Measurements from ENCODE around the gene TKT.

TKT gene

GRCh38 chr3:53239800-53240199 is 16.0 kb downstream of the TKT start:
- no peak for DNase-seq (ENCODE audit: low spot score)

DNA sequence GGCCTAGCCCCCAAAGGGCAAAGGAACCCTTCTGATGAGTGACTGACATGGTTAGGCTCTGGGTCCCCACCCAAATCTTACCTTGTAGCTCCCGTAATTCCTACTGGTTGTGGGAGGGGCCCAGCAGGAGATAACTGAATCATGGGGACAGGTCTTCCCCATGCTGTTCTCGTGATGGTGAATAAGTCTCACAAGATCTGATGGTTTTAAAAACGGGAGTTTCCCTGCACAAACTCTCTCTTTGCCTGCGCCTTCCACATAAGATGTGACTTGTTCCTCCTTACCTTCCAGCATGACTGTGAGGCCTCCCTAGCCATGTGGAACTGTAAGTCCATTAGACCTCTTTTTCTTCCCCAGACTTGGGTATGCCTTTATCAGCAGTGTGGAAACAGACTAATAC is 16.9 kb downstream of the TKT start:
- DNase-seq (ENCODE audit: low spot score), result no peak

DNA sequence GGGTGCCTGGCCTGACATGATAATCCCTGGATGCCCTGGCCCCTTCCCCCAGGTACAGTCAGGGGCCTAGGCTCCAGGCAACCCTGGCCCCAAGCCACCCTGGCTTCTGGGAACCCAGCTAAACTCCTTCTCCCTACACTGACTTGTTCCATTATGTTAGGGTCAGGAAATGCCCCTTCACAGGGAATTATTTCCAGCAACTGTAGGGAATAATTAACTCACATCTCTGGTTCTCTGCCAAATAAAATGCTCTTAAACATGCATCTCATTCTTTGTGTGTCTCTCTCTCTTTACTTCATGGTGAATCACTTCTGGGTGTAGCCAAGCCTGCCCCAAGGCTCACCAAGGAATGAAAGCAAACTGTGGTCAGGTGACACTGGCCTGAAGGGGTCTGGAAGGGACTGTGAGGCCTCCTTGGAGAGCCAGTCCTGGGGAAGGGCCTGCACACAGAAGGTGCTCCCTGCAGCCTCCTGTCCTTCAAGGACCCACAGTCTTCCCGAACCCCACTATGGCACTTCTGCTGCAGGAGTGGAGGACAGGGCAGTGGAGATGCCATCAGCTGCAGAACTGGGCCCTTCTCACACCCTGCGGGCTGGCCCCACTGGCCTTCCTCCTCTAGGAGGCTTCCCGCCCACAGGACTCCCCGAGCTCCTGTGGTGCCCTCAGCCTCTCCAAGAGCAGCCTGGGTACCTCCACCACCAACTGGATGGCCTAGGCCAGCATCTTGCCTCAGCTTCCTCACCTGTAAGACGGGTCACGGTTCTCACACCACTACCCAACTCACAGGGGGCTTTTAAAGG is 17.6 kb downstream of the TKT start:
- DNase-seq (ENCODE audit: low spot score), result no peak

DNA sequence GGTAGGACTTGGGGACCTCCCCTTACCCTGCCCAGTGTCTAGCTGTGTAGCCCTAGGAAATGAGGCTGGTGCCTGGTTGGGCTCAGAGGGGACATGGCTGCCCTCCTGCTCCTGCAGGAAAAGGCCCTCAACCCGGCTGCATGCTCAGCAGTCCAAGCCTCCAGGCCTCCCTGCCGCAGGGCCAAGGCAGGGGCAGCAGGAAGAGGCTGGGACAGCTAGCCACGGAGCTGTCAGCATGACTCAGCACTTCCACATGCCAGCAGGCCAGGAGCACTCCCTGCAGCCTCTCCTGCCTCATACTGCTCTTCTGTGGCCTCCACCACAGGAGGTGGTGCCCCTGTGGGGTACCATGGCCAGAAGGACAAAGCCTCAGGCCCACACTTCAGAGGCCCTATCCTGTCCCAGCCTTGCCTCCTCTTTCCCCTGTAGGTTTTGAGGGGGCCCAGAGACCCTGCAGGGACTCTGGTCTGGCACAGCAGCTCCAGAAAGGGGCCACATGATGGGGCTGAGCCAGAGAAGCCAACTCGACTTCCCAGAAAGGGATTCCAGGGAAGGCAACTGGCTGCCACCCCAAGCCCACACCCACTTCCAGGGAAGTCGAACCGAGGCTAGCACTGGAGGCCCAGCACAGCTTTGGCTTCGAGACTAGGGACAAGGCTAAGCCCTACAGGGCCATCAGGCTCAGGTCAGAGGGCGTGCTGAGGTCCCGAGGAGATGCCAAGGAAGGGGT is 19.5 kb downstream of the TKT start:
- no peak for DNase-seq (ENCODE audit: low spot score)

DNA sequence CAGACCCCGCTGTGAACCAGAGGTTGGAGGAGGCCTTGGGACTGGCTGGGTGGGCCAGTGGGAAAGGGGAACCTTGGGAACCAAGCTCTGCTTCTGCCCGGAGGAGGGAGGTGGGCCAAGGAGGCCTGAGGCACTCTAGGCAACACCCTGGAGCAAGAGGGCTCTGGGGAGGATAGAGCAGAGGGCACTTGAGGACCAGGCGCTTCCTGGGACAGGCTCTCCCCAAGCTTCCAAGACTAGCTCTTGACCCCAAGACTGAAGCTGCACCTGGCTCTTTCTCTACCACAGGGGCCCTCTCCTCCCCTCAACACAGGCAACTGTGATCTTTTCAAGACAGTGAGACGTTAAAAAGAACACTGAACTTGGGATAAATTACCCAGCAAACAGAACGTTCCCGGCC is 20.3 kb downstream of the TKT start:
- no peak for DNase-seq (ENCODE audit: low spot score)

GRCh38 chr3:53234841-53235232 is 21.0 kb downstream of the TKT start:
- no peak for DNase-seq (ENCODE audit: low spot score)

DNA sequence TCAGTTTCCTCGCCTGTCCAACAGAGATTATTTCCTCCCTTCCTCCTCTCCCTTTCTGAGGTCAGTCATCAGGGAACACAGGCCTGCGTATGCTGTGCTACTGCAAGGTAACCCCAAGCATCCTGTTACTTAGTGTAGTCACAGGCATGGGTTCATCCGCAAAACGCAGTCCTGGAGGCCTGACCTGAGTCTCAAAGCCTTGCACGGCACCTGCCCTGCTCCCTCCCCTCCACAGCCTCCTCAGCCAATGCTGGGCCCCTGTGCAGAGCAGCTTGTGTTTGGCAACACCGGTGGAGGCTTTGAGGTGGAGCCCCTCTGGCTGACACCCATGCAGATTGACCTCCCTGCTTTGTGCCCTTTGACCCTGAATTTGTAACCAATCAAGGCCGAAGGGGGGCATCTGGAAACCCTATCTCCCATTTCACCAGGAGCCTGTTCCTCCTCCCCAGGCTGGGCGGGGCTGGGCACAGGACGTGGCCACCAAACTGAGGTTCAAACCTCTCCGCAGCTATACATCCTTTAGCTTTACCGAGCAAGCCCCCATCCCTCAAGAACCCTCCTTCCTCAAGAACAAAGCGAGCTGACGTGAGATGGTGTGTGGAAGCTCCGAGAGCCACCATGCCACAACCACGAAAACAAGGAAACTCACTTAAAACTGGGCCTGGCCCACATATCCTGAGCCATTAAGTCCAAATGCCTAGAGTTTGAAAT is 21.5 kb downstream of the TKT start:
- DNase-seq (ENCODE audit: low spot score), result no peak

DNA sequence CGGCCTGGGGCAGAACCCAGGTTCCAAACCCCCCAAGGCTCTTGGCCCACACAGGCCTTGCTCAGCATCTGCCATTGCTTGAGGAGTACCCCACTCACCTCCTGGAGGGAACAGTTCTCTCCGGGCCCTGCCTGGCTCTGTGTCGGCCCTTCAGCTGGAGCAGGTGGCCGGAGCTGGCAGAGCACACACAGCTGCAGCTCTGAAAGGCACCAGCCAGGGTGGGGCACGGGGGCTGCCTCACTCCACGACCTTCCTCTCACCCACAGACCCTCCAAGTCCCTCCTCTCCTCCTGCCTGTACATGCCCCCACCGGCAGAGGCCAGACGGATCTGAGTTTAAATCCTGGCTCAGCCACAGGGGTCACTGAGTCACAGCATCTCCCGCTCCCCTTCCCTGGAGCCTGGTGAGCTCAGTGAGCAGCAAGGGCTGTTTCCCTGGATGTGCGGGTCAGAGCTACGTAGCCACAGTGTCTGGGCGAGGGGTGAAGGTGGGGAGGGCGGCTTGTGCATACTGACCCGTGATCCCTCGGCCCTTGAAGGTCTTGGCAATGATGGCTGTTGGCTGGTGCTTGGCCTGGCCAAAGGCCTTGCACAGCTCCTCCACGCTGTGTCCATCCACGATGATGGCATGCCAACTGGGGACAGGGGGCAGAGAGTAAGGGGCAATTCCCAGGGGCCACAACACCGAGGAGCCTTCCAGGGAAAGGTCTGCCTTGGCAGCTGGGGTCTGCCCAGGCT is 23.0 kb downstream of the TKT start:
- DNase-seq (ENCODE audit: low spot score), result no peak

DNA sequence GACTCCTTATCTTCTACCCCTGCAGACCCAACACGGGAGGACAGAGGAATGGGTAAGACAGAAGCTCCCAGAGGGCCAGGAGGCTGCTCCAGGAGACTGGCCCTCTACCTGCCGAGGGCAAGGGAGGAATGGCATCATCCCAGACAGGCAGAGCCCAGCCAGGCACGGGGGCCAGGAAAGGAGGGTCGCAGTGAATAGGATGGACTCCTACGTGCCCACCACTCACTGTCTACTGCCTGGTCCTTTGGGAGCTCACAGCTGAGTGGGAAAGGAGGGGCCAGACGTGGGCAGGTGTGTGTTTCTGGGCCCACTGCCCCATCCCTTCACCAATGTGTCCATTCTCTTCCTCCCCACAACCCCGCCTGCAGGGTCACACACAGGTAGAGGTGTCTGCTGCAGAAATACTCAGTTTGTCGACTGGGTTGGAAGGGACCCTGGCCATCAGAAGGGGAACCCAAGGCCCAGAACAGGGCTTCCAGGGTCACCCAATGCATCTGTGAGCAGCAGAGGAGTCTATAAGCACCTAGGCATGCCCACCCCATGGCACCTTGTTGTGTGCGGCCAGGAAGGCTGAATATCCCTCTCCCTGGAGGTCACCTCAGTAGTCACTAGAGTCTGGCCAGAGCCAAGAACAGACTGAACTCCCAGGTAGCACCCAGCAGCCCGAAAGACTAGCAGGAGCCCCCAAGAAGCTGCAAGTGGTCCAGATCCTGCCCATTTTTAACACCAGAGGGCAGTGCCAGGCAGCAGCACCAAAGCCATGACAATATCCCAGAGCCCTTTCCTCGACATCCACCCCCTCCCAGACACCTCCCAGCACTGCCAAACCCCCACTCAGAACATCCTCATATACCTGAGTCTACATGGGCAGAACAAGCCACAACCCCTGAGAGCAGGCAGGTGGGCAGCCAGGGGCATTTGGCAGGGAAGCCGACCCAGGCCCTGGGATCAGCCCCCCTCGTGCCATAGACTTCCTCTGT is 24.0 kb downstream of the TKT start:
- DNase-seq (ENCODE audit: low spot score), result no peak

DNA sequence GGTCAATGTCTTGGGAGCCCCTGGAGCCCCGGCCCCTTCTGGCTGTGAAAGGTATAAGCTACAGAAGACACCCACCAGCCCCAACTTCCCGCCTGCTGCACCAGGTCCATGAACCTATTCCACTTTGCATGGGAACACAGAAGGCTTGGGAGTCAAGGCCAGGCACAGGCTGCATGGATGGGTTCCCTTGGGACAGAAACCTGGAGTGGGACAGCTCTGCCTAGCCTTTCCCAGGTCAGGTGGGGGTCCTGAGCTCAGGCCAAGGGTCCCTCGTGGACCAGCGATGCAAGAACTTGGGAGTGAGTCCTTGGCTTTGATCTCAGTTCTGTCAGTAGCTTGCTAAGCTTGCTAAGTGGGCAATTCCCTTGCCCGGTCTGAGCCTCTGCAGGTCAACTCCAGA is 25.0 kb downstream of the TKT start:
- DNase-seq (ENCODE audit: low spot score), result no peak

- DNase-seq (ENCODE audit: low spot score), result no peak
These were observed 25.7 kb downstream of the TKT start for GRCh38 chr3:53230041-53230621.

GRCh38 chr3:53229606-53230005 is 26.2 kb downstream of the TKT start:
- DNase-seq (ENCODE audit: low spot score), result no peak

DNA sequence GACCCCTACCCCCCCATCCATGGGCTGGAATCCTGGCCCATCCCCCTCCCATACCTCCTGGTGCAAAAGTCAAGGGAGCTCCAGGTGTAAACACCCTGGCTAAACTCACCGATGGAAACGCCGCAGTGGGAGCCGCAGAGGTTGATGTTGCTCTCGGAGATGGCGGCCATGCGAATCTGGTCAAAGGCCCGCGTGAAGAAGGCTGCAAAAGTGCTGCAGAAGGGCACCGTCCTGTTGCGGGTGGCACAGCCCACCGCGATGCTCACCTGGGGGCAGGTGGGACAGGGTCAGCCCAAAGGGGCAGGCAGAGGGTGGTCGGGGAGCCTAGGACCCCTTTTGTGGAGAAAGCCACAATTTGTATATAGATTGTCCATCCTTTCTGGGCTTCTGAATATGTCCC is 26.7 kb downstream of the TKT start:
- no peak for DNase-seq (ENCODE audit: low spot score)

DNA sequence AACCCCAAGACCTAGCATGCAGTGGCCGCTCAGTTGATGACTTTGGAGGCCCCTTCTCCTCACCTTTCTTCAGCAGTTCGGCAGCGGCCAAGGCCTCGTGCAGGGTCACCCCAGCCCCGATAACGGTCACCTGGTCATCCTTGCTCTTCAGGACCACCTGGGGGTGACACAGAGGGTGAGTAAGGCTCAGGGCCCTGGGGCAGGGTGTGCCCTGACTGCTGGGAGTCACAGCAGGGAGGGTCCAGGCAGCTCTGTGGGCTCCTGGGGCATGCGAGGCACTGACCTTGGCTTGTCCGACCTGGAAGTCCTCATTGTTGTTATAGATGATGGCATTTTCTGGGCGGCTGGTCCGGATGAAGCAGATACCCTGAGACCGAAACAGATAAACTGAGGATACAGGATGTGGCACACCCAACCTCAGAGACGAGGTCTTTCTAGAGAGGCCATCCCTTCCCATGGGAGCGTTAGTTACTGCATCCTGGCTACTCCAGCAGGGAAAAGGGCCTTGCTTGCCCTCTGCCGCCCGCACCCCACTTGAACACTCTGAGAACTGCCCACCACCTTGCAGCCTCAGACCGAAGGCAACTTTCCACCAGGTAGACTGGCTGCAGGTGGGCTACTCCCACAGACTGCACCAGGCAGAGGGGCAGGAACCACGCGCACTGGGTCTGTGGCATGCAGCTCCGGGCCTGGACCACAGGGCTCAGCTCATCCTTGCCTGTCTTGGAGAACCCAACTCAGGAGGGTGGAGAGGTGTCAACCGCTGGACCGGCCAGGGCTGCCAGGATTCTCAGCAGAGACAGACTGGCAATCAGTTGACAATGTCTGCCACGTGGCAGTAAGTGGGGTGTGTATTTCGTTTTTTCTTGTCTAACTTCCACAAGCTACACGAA is 27.6 kb downstream of the TKT start:
- DNase-seq (ENCODE audit: low spot score), result no peak

DNA sequence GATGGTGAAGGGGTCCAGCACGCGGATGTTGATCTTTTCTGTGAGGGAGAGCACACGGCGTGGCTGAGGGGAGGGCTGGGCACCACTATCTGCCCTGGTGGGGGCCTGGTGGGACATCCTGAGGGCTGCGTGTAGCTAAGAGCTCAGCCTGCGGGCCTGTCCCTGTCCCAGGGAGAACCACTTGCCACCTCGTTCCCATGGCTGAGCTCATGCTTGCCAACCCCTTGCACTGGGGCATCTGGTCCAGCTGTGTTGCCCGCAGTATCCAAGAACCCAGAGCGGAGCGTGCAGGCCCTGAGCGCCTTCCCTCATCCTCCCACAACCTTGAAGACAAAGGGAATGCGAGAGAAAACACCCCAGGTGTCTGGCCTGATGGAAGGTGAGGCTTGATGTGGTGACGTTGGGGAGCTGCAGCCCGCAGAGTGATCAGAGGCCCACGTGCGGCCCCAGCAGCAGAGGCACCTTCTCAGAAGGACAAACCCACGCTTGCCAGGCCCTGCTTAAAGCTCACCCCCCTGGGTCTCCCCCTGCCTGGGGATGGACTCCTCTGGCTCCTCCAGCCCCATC is 28.9 kb downstream of the TKT start:
- no peak for DNase-seq (ENCODE audit: low spot score)

- DNase-seq (ENCODE audit: low spot score), result no peak
These were observed 29.5 kb downstream of the TKT start for GRCh38 chr3:53226142-53226840.

DNA sequence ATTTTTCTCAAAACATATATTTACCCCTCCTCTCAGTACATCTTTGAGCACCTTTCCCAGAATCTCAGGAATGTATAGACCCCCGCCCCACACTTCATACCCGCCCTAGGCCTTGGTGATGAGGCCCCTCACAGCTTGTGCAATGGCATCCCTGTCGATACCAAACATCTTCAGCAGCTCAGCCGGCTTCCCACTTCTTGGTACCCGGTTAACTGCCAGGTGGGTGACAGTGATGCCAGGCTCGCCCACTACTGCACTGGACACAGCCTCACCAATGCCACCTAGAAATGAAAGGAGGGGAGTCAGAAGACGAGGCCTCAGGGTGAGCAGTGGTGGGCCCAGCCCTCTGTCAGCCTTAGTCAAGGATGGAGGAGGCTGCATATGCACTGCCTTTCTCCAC is 30.2 kb downstream of the TKT start:
- no peak for DNase-seq (ENCODE audit: low spot score)

DNA sequence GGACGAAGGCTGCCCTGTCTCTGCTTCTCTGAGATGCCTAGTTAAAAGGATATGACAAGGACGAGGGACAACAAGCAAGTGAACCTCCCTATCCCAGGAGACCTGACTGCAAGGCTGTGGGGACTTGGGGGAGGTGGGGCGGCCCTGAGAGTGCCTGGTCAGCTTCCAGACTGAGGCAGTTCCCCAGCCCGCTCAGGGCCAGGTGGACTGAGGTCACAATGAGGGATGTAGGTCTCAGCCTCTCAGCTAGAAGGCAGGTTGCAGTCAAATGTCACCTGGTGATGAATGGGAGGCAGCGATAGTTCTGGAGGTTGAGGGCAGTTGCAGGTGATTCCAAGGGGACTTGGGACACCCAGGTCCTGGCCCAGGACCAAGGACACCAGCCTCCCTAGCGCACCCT is 30.6 kb downstream of the TKT start:
- no peak for DNase-seq (ENCODE audit: low spot score)

- DNase-seq (ENCODE audit: low spot score), result no peak
These were observed 31.3 kb downstream of the TKT start for GRCh38 chr3:53224536-53224935.
